ENCODE measurements around the gene ZW10.
"Not testable (repeated sequence)": the region's sequence is repeated elsewhere in the genome, so short reads cannot be mapped to it uniquely, and the experiment has no call there.

The ZW10 gene

GRCh38 chr11:113760241-113760640, 13.3 kb downstream of the ZW10 start:
- no peak for DNase-seq

- no peak for DNase-seq
These were observed 20.6 kb downstream of the ZW10 start for GRCh38 chr11:113752932-113753331.

GRCh38 chr11:113736323-113736722, 37.2 kb downstream of the ZW10 start:
- DNase-seq, result no peak

GRCh38 chr11:113732092-113732491, 41.4 kb downstream of the ZW10 start:
- DNase-seq, result no peak

- no peak for DNase-seq
These were observed 42.4 kb downstream of the ZW10 start for GRCh38 chr11:113730887-113731726.

- DNase-seq, result no peak
These were observed 44.0 kb downstream of the ZW10 start for GRCh38 chr11:113729456-113729855.

GRCh38 chr11:113728814-113729213, 44.7 kb downstream of the ZW10 start:
- no peak for DNase-seq

GRCh38 chr11:113725913-113726312, 47.6 kb downstream of the ZW10 start:
- no peak for DNase-seq

- DNase-seq, result no peak
These were observed 48.1 kb downstream of the ZW10 start for GRCh38 chr11:113725407-113725806.

GRCh38 chr11:113724778-113725177, 48.7 kb downstream of the ZW10 start:
- no peak for DNase-seq

GRCh38 chr11:113723787-113724186, 49.7 kb downstream of the ZW10 start:
- no peak for DNase-seq

GRCh38 chr11:113722934-113723333, 50.6 kb downstream of the ZW10 start:
- no peak for DNase-seq

GRCh38 chr11:113722221-113722620, 51.3 kb downstream of the ZW10 start:
- no peak for DNase-seq

- DNase-seq, result no peak
These were observed 51.9 kb downstream of the ZW10 start for GRCh38 chr11:113721462-113722066.

GRCh38 chr11:113720478-113720877, 53.0 kb downstream of the ZW10 start:
- DNase-seq, result not testable (repeated sequence)

- DNase-seq, result no peak
These were observed 57.4 kb downstream of the ZW10 start for GRCh38 chr11:113715882-113716625.

- no peak for DNase-seq
These were observed 58.2 kb downstream of the ZW10 start for GRCh38 chr11:113715273-113715672.

GRCh38 chr11:113710989-113711388, 62.5 kb downstream of the ZW10 start:
- no peak for DNase-seq

GRCh38 chr11:113705871-113706655, 67.4 kb downstream of the ZW10 start, which contains the start of gene TMPRSS5:
Gene TMPRSS5 (minus strand): TSS chr11:113706308. CDS start chr11:113706224, 84 bp downstream.
- DNase-seq, result no peak

- not testable (repeated sequence) for DNase-seq
These were observed 69.9 kb downstream of the ZW10 start for GRCh38 chr11:113703551-113703950.

- no peak for DNase-seq
These were observed 72.0 kb downstream of the ZW10 start for GRCh38 chr11:113701491-113701890.

GRCh38 chr11:113698515-113698914, 75.0 kb downstream of the ZW10 start:
- DNase-seq, result no peak

All from activated CD4-positive, alpha-beta T cell treated with anti-CD3 and anti-CD28 coated beads for 1 hour (primary cell).